T-cell (primary cell): ENCODE data around the gene NT5C2. TPM values are rescaled to one million over a fixed set of nuclear protein-coding genes. Genes with fewer than 3 reads are reported as not detected.

Experiments used
- ATAC-seq, 4 experiments: fragments of 200-7000 bp in 3 of 4; fragments of 150-1000 bp in 1 of 4; cut with Tn5 transposase; replicated peaks in 1 of 4; 1 replicate in 3 of 4; 2 replicates in 1 of 4; pipeline ENCODE4 v1.10.0; 2021; ENCODE audit warnings: moderate library complexity in 3 of 4, mild to moderate bottlenecking in 2 of 4, moderate number of reproducible peaks in 1 of 4
- CTCF ChIA-PET, 2 donors: fragments of 300-600 bp; sonication (Branson Sonifier 250); formaldehyde crosslinking; loops; one replicate each; lab custom pipeline; 2022; ENCODE audit warnings: antibody characterized with exemption in 2 of 2; lab: Charles Lee
- POLR2A ChIA-PET, 2 donors: fragments of 300-600 bp; sonication (Branson Sonifier 250); formaldehyde crosslinking; loops; one replicate each; lab custom pipeline; 2022; ENCODE audit warnings: antibody characterized with exemption in 2 of 2; lab: Charles Lee
- DNase-seq, 35 experiments: peaks; one replicate each; pipeline versions ENCODE4 v3.0.0 to v3.0.0-alpha.2; 2013 to 2023
- H3K27ac ChIP-seq: one replicate; pipeline ENCODE4 v1.5.1; 2013; ENCODE audit warnings: low read length
- H3K27me3 ChIP-seq, 2 experiments: replicated peaks in 1 of 2; 1 replicate in 1 of 2; 2 replicates in 1 of 2; pipeline versions ENCODE4 v1.6.1 to v1.7.0; 2013; ENCODE audit warnings: low read length in 1 of 2, mixed read lengths in 1 of 2; ENCODE audit not compliant: control insufficient read depth in 2 of 2, insufficient read depth in 2 of 2; ENCODE audit errors: extremely low read depth in 1 of 2
- H3K36me3 ChIP-seq, 2 donors: 1 replicate in 1 of 2; 2 replicates in 1 of 2; pipeline versions ENCODE4 v1.6.1 to v1.7.0; 2013; ENCODE audit warnings: low read length in 1 of 2; ENCODE audit not compliant: control insufficient read depth in 2 of 2, insufficient read depth in 1 of 2; ENCODE audit errors: extremely low read depth in 1 of 2
- H3K4me1 ChIP-seq, 2 experiments: 1 replicate in 1 of 2; 2 replicates in 1 of 2; pipeline versions ENCODE4 v1.6.1 to v1.7.0; 2013; ENCODE audit warnings: low read length in 2 of 2, mixed read lengths in 1 of 2; ENCODE audit not compliant: insufficient read depth in 2 of 2, control insufficient read depth in 1 of 2; ENCODE audit errors: extremely low read depth in 1 of 2
- H3K4me3 ChIP-seq, 2 donors: 1 replicate in 1 of 2; 2 replicates in 1 of 2; pipeline versions ENCODE4 v1.5.1 to v1.7.0; 2013; ENCODE audit warnings: mild to moderate bottlenecking in 2 of 2, low read length in 1 of 2, moderate library complexity in 1 of 2; ENCODE audit not compliant: control insufficient read depth in 1 of 2; ENCODE audit errors: extremely low read depth in 1 of 2
- H3K9me3 ChIP-seq: 2 replicates; pipeline ENCODE4 v1.7.0; 2013
- H3K27ac Mint-ChIP-seq, 2 donors: one replicate each; pipeline ENCODE4 v1.8.0; 2020 to 2021; ENCODE audit warnings: mild to moderate bottlenecking in 2 of 2, mixed read lengths in 2 of 2
- H3K27me3 Mint-ChIP-seq, 2 donors: one replicate each; pipeline ENCODE4 v1.8.0; 2021 to 2022; ENCODE audit warnings: mixed read lengths in 2 of 2
- H3K36me3 Mint-ChIP-seq: one replicate; pipeline ENCODE4 v1.8.0; 2021; ENCODE audit warnings: mixed read lengths
- H3K4me1 Mint-ChIP-seq, 3 donors: one replicate each; pipeline ENCODE4 v1.8.0; 2020 to 2022; ENCODE audit warnings: mixed read lengths in 3 of 3, mild to moderate bottlenecking in 1 of 3
- H3K4me3 Mint-ChIP-seq, 3 donors: one replicate each; pipeline ENCODE4 v1.8.0; 2020 to 2022; ENCODE audit warnings: mild to moderate bottlenecking in 3 of 3, mixed read lengths in 3 of 3, moderate library complexity in 3 of 3
- H3K9me3 Mint-ChIP-seq, 3 donors: one replicate each; pipeline ENCODE4 v1.8.0; 2020 to 2022; ENCODE audit warnings: mixed read lengths in 3 of 3
- WGBS: methylation state at CpG from one replicate; pipeline ENCODE4 v1.1.5; 2013; ENCODE audit warnings: missing lambda C conversion rate; ENCODE audit not compliant: insufficient coverage; 5-methylcytosine and 5-hydroxymethylcytosine counted together
- total RNA-seq, 35 experiments: library from RNA in 6 of 35; stranded (reverse) in 6 of 35; fragments of 120-200 nt in 1 of 35; gene quantifications; one replicate each; pipeline versions ENCODE4 v1.2.1 to v1.2.4 and lab custom pipeline; 2013 to 2026

NT5C2 gene
- total RNA-seq, 5 donors from 2014 or later (not counting 1 experiment from before 2014, with no cell fraction given), result 49.7 to 63.5 (median 54.0) TPM

- POLR2A ChIA-PET, result interaction anchor here in 1 of 2 donors (1.1 kb wide), 1 partner anchor 22 kb away, joined by 7 read pairs; no protein-coding TSS in a partner anchor
- no peak overlapping the region for H3K4me3 Mint-ChIP-seq
- peaks cover 0 to 3% (median 0%) of the 10 kb centered on the region in 3 donors for H3K9me3 Mint-ChIP-seq
- H3K9me3 ChIP-seq, result no peaks in the 10 kb centered on the region
- H3K36me3 ChIP-seq, result no peaks in the 10 kb centered on the region
- no peak overlapping the region for H3K27ac ChIP-seq
- CTCF ChIA-PET, result no interaction called here
- no peaks in the 10 kb centered on the region for H3K27me3 Mint-ChIP-seq
- peaks cover 0 to 3% of the 10 kb centered on the region in 2 experiments for H3K27me3 ChIP-seq
- ATAC-seq, result no peak
- no peak overlapping the region for H3K27ac Mint-ChIP-seq
- H3K4me1 Mint-ChIP-seq, result no peaks in the 10 kb centered on the region
- no peaks in the 10 kb centered on the region for H3K36me3 Mint-ChIP-seq
- H3K4me3 ChIP-seq, result no peak overlapping the region
- no peak for DNase-seq
- H3K4me1 ChIP-seq, result no peaks in the 10 kb centered on the region
- 80% methylated on average over 4 of the region's 8 CpGs for WGBS
Measured at GRCh38 chr10:103204353-103205255, 11.5 kb upstream of the NT5C2 start.

- Mint-ChIP-seq H3K27ac (no peak overlapping the region), H3K36me3 (no peaks in the 10 kb centered on the region), H3K4me1 (no peaks in the 10 kb centered on the region), H3K27me3 (no peaks in the 10 kb centered on the region), H3K4me3 (no peak overlapping the region), H3K9me3 (peaks cover 0 to 3% (median 0%) of the 10 kb centered on the region in 3 donors)
- Histone ChIP-seq H3K27me3 (peaks cover 0 to 3% of the 10 kb centered on the region in 2 experiments), H3K4me1 (no peaks in the 10 kb centered on the region), H3K9me3 (no peaks in the 10 kb centered on the region), H3K4me3 (no peak overlapping the region), H3K27ac (no peak overlapping the region), H3K36me3 (no peaks in the 10 kb centered on the region)
- CTCF ChIA-PET, result interaction anchor here in 1 of 2 donors (0.6 kb wide), 1 partner anchor 16 kb away, joined by 5 read pairs; no protein-coding TSS in a partner anchor
- ATAC-seq (no peak), DNase-seq (no peak)
- POLR2A ChIA-PET, result interaction anchor here in 1 of 2 donors (1.1 kb wide), 1 partner anchor 20 kb away, joined by 7 read pairs; no protein-coding TSS in a partner anchor
- WGBS, result 100% methylated on average over 2 of the region's 3 CpGs
Measured at GRCh38 chr10:103203466-103203865, 10.4 kb upstream of the NT5C2 start.

GRCh38 chr10:103202319-103202718 lies 9.2 kb upstream of the NT5C2 start:
- peaks cover 0 to under 1% (median under 1%) of the 10 kb centered on the region in 3 donors for H3K4me1 Mint-ChIP-seq
- CTCF ChIA-PET, result no interaction called here

GRCh38 chr10:103199488-103199887 lies 6.4 kb upstream of the NT5C2 start:
- POLR2A ChIA-PET, result no interaction called here
- H3K4me3 Mint-ChIP-seq, result no peak overlapping the region
- no CpG with 5 or more reads among the region's 1 CpG for WGBS

More at GRCh38 chr10:103202319-103202718, 9.2 kb upstream of the NT5C2 start:
- H3K27me3 ChIP-seq, result no peaks in the 10 kb centered on the region
- H3K4me3 ChIP-seq, result no peak overlapping the region
- 75% methylated on average over 2 of the region's 7 CpGs for WGBS
- no peaks in the 10 kb centered on the region for H3K36me3 ChIP-seq
- no peaks in the 10 kb centered on the region for H3K4me1 ChIP-seq
- no peaks in the 10 kb centered on the region for H3K36me3 Mint-ChIP-seq
- POLR2A ChIA-PET, result no interaction called here
- H3K4me3 Mint-ChIP-seq, result no peak overlapping the region
- H3K9me3 Mint-ChIP-seq, result peaks cover 0 to 3% (median 0%) of the 10 kb centered on the region in 3 donors
- no peak for DNase-seq
- H3K9me3 ChIP-seq, result no peaks in the 10 kb centered on the region
- no peak for ATAC-seq
- no peaks in the 10 kb centered on the region for H3K27me3 Mint-ChIP-seq
- H3K27ac ChIP-seq, result no peak overlapping the region
- no peak overlapping the region for H3K27ac Mint-ChIP-seq

GRCh38 chr10:103198648-103199047 lies 5.6 kb upstream of the NT5C2 start:
- Mint-ChIP-seq H3K36me3 (no peaks in the 10 kb centered on the region), H3K27me3 (no peaks in the 10 kb centered on the region), H3K4me3 (no peak overlapping the region), H3K4me1 (peaks cover under 1 to 8% (median 8%) of the 10 kb centered on the region in 3 donors), H3K9me3 (no peaks in the 10 kb centered on the region), H3K27ac (no peak overlapping the region)
- H3K27ac ChIP-seq, result no peak overlapping the region
- ATAC-seq (no peak), DNase-seq (no peak)
- CTCF ChIA-PET, result no interaction called here
- no peaks in the 10 kb centered on the region for H3K36me3 ChIP-seq
- H3K9me3 ChIP-seq, result no peaks in the 10 kb centered on the region
- POLR2A ChIA-PET, result no interaction called here
- H3K4me3 ChIP-seq, result no peak overlapping the region
- no peaks in the 10 kb centered on the region for H3K27me3 ChIP-seq
- peaks cover 0 to 1% of the 10 kb centered on the region in 2 experiments for H3K4me1 ChIP-seq
- WGBS, result no CpG with 5 or more reads among the region's 8 CpGs

More at GRCh38 chr10:103199488-103199887, 6.4 kb upstream of the NT5C2 start:
- H3K27me3 Mint-ChIP-seq, result no peaks in the 10 kb centered on the region
- Histone ChIP-seq H3K27me3 (no peaks in the 10 kb centered on the region), H3K4me1 (no peaks in the 10 kb centered on the region), H3K36me3 (no peaks in the 10 kb centered on the region), H3K27ac (no peak overlapping the region), H3K9me3 (no peaks in the 10 kb centered on the region), H3K4me3 (no peak overlapping the region)
- H3K9me3 Mint-ChIP-seq, result no peaks in the 10 kb centered on the region
- DNase-seq, result no peak
- no peak for ATAC-seq
- CTCF ChIA-PET, result no interaction called here
- peaks cover 0 to 3% (median 3%) of the 10 kb centered on the region in 3 donors for H3K4me1 Mint-ChIP-seq
- no peaks in the 10 kb centered on the region for H3K36me3 Mint-ChIP-seq
- no peak overlapping the region for H3K27ac Mint-ChIP-seq

- Histone ChIP-seq H3K4me3 (no peak overlapping the region), H3K4me1 (peaks cover 0 to 6% of the 10 kb centered on the region in 2 experiments), H3K27me3 (no peaks in the 10 kb centered on the region), H3K27ac (no peak overlapping the region), H3K36me3 (no peaks in the 10 kb centered on the region), H3K9me3 (no peaks in the 10 kb centered on the region)
- Mint-ChIP-seq H3K36me3 (no peaks in the 10 kb centered on the region), H3K27me3 (no peaks in the 10 kb centered on the region), H3K4me1 (peaks cover 5 to 12% (median 12%) of the 10 kb centered on the region in 3 donors), H3K4me3 (no peak overlapping the region), H3K9me3 (no peaks in the 10 kb centered on the region), H3K27ac (no peak overlapping the region)
- ATAC-seq, result no peak
- DNase-seq, result no peak
- ChIA-PET POLR2A (no interaction called here), CTCF (interaction anchor here in 1 of 2 donors (0.6 kb wide), 1 partner anchor 568 kb away, joined by 4 read pairs; no protein-coding TSS in a partner anchor)
- 100% methylated on average over 1 of the region's 2 CpGs for WGBS
Measured at GRCh38 chr10:103197903-103198302, 4.8 kb upstream of the NT5C2 start.
